IMR-90 (cell line): ENCODE measurements around the gene TRMT1. TPM values are rescaled to one million over a fixed set of nuclear protein-coding genes. Genes with fewer than 3 reads are reported as not detected.

Source experiments
- ATAC-seq: fragments of 200-7000 bp; cut with Tn5 transposase; 2 replicates; pipeline ENCODE4 v1.9.1; 2020; ENCODE audit warnings: low read depth, mild to moderate bottlenecking, moderate library complexity
- BruUV-seq: library from RNA; stranded (reverse); fragments of 400-500 nt; replicated peaks from 2 replicates; lab custom pipeline; 2021; lab: Mats Ljungman, UMichigan
- CTCF ChIA-PET: fragments of 300-600 bp; formaldehyde crosslinking; extraction: SDS; loops from one replicate; lab custom pipeline; 2021; ENCODE audit warnings: antibody characterized with exemption; lab: Yijun Ruan, JAX
- POLR2A ChIA-PET: fragments of 300-600 bp; sonication (Branson Sonifier 250); formaldehyde crosslinking; loops from one replicate; lab custom pipeline; 2022; ENCODE audit warnings: antibody characterized with exemption; ENCODE audit not compliant: unreplicated experiment; lab: Charles Lee
- DNase-seq: peaks from one replicate; pipeline ENCODE4 v3.0.0; 2013
- H2AFZ ChIP-seq: replicated peaks from 2 replicates; pipeline ENCODE3; 2013; ENCODE audit warnings: low read length, mild to moderate bottlenecking; ENCODE audit not compliant: poor library complexity
- H2AK5ac ChIP-seq: 2 replicates; pipeline ENCODE4 v1.6.1; 2013; ENCODE audit warnings: low read depth, low read length, inconsistent platforms
- H2AK9ac ChIP-seq: replicated peaks from 2 replicates; pipeline ENCODE3; 2013; ENCODE audit warnings: mild to moderate bottlenecking, low read depth, low read length, moderate library complexity; ENCODE audit not compliant: poor library complexity
- H2BK120ac ChIP-seq: 2 replicates; pipeline ENCODE4 v1.6.1; 2013; ENCODE audit warnings: low read depth, low read length, inconsistent platforms
- H2BK15ac ChIP-seq: 3 replicates; pipeline ENCODE4 v1.6.1; 2013; ENCODE audit warnings: low read depth, low read length, inconsistent platforms
- H2BK20ac ChIP-seq: 2 replicates; pipeline ENCODE4 v1.6.1; 2013; ENCODE audit warnings: low read depth, mild to moderate bottlenecking, inconsistent platforms, low read length, moderate library complexity
- H2BK5ac ChIP-seq: 2 replicates; pipeline ENCODE4 v1.6.1; 2013; ENCODE audit warnings: mild to moderate bottlenecking, low read depth, low read length, inconsistent platforms; ENCODE audit not compliant: poor library complexity, severe bottlenecking
- H3K14ac ChIP-seq: replicated peaks from 2 replicates; pipeline ENCODE4 v1.6.1; 2013; ENCODE audit warnings: low read depth, low read length, inconsistent platforms
- H3K18ac ChIP-seq: 2 replicates; pipeline ENCODE4 v1.6.1; 2013; ENCODE audit warnings: low read depth, low read length, control low read depth
- H3K23ac ChIP-seq: 2 replicates; pipeline ENCODE4 v1.6.1; 2013; ENCODE audit warnings: low read depth, low read length, inconsistent platforms
- H3K27ac ChIP-seq: 2 replicates; pipeline ENCODE4 v1.5.1; 2013; ENCODE audit warnings: mild to moderate bottlenecking, control low read depth, low read length; ENCODE audit not compliant: insufficient read depth
- H3K27me3 ChIP-seq: 2 replicates; pipeline ENCODE4 v1.6.1; 2013; ENCODE audit warnings: low read length; ENCODE audit not compliant: control insufficient read depth, insufficient read depth
- H3K36me3 ChIP-seq: 2 replicates; pipeline ENCODE4 v1.6.1; 2013; ENCODE audit warnings: low read length, mixed read lengths; ENCODE audit not compliant: control insufficient read depth, insufficient read depth
- H3K4ac ChIP-seq: 2 replicates; pipeline ENCODE4 v1.6.1; 2013; ENCODE audit warnings: low read depth, low read length, inconsistent platforms
- H3K4me1 ChIP-seq: 2 replicates; pipeline ENCODE4 v1.6.1; 2013; ENCODE audit warnings: low read length, mixed read lengths; ENCODE audit not compliant: control insufficient read depth, insufficient read depth
- H3K4me2 ChIP-seq: 2 replicates; pipeline ENCODE4 v1.6.1; 2013; ENCODE audit warnings: low read depth, mild to moderate bottlenecking, control low read depth, low read length, moderate library complexity
- H3K4me3 ChIP-seq: 2 replicates; pipeline ENCODE4 v1.5.1; 2013; ENCODE audit warnings: low read depth, mild to moderate bottlenecking, control low read depth, low read length, moderate library complexity; ENCODE audit not compliant: insufficient read depth
- H3K56ac ChIP-seq: 2 replicates; pipeline ENCODE4 v1.6.1; 2013; ENCODE audit warnings: low read length, inconsistent platforms; ENCODE audit not compliant: insufficient read depth; ENCODE audit errors: extremely low read depth
- H3K79me1 ChIP-seq, 2 experiments: 2 replicates each; pipeline ENCODE4 v1.6.1; 2013; ENCODE audit warnings: low read length in 2 of 2, inconsistent platforms in 1 of 2, low read depth in 1 of 2
- H3K9ac ChIP-seq: 2 replicates; pipeline ENCODE4 v1.6.1; 2013; ENCODE audit warnings: low read depth, low read length, control low read depth
- H3K9me1 ChIP-seq: 2 replicates; pipeline ENCODE4 v1.6.1; 2013; ENCODE audit warnings: low read length, inconsistent platforms; ENCODE audit not compliant: insufficient read depth
- H3K9me3 ChIP-seq: 2 replicates; pipeline ENCODE4 v1.6.1; 2013; ENCODE audit warnings: low read length; ENCODE audit not compliant: control insufficient read depth, insufficient read depth
- H4K20me1 ChIP-seq: 2 replicates; pipeline ENCODE4 v1.6.1; 2013; ENCODE audit warnings: low read length, inconsistent platforms; ENCODE audit not compliant: insufficient read depth
- H4K5ac ChIP-seq: 2 replicates; pipeline ENCODE4 v1.6.1; 2013; ENCODE audit warnings: mild to moderate bottlenecking, low read depth, low read length, control low read depth
- H4K8ac ChIP-seq, 2 experiments: 2 replicates each; pipeline ENCODE4 v1.6.1; 2013; ENCODE audit warnings: low read depth in 2 of 2, low read length in 2 of 2, control low read depth in 1 of 2, inconsistent platforms in 1 of 2
- H4K91ac ChIP-seq: 2 replicates; pipeline ENCODE4 v1.6.1; 2013; ENCODE audit warnings: low read depth, low read length, inconsistent platforms; ENCODE audit not compliant: insufficient read depth
- CHD1 ChIP-seq: IDR thresholded peaks from 2 replicates; pipeline ENCODE4 v1.6.1; 2012; ENCODE audit warnings: low read depth, low read length, improper control_type of control experiment
- MAFK ChIP-seq: IDR thresholded peaks from 2 replicates; pipeline ENCODE4 v1.6.1; 2012; ENCODE audit warnings: low read depth, low read length, improper control_type of control experiment
- NFE2L2 ChIP-seq: fragments of 150-350 bp; IDR thresholded peaks from 2 replicates; pipeline ENCODE4 v1.6.1; 2016; ENCODE audit warnings: low read depth, mild to moderate bottlenecking, low read length
- RFX5 ChIP-seq: IDR thresholded peaks from 2 replicates; pipeline ENCODE4 v1.8.0; 2012; ENCODE audit warnings: low read depth, mild to moderate bottlenecking, low read length, moderate library complexity
- USF2 ChIP-seq: fragments of 150-350 bp; IDR thresholded peaks from 2 replicates; pipeline ENCODE4 v1.6.1; 2017; ENCODE audit warnings: mild to moderate bottlenecking, antibody characterized with exemption, low read length, low read depth
- WGBS, 2 experiments: methylation state at CpG; one replicate each; pipeline versions ENCODE4 v1.1.5 to v1.1.7; 2013; ENCODE audit warnings: missing lambda C conversion rate in 2 of 2; ENCODE audit not compliant: insufficient read length in 1 of 2; ENCODE audit errors: extremely low coverage in 2 of 2; 5-methylcytosine and 5-hydroxymethylcytosine counted together
- dilution Hi-C: fragments of 300-500 bp; cut with HindIII; formaldehyde crosslinking; loops from one replicate; pipeline ENCODE4 v1.14.3; 2018; ENCODE audit warnings: low sequenced_read_pairs; ENCODE audit not compliant: unreplicated experiment
- in situ Hi-C: fragments of 300-500 bp; cut with MboI; formaldehyde crosslinking; loops from 3 replicates; pipeline ENCODE4 v1.14.3; 2019; ENCODE audit warnings: low sequenced_read_pairs, inconsistent platforms, mixed read lengths
- intact Hi-C: fragments of 100-400 bp; cut with micrococcal nuclease; formaldehyde crosslinking; loops from 2 replicates; pipeline ENCODE4 v1.10.0; 2022
- polyA plus RNA-seq, 3 experiments: library from polyadenylated mRNA; depleted of rRNA; stranded (reverse); fragments of >200 nt; gene quantifications; 2 replicates each; pipeline ENCODE4 v1.2.3, GENCODE V29; 2012; ENCODE audit warnings: low replicate concordance in 1 of 3
- total RNA-seq: library from RNA; depleted of rRNA; stranded (reverse); fragments of >200 nt; gene quantifications from 2 replicates; pipeline ENCODE4 v1.2.3, GENCODE V29; 2012

Gene TRMT1
- total and polyA plus RNA-seq, 2 of the 4 experiments (the other 2 are of a cell fraction): 28.3 to 56.0 TPM

DNA sequence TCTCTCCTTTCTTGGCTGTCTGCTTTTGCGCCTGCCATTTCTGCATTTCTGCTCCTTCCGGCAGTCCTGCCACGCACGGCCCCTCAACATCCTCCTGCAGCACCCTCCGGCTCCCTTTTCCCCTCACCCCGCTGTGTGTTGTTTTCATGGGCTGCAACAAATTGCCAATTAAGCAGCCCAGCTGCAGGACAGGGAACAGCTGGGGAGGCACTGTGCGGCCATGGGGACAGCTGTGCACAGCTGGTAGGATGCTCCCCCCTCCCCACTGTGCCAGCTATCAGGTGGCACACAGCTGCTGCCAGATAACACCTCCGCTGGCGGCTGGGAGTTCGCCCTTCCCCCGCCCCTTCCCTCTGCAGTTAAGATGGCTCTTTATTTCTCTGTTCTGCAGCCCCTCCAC, 39.3 kb downstream of the TRMT1 start:
- in situ Hi-C loops: no loop called here
- Histone ChIP-seq H3K18ac (no peak overlapping the region), H4K20me1 (peaks cover 9% of the 10 kb centered on the region), H3K9ac (no peak overlapping the region), H3K4ac (no peak overlapping the region), H4K8ac (no peak overlapping the region), H3K27me3 (no peaks in the 10 kb centered on the region), H3K36me3 (peaks cover 54% of the 10 kb centered on the region), H3K56ac (no peak overlapping the region), H3K4me1 (peaks cover 34% of the 10 kb centered on the region), H3K4me2 (no peak overlapping the region), H2BK15ac (no peak overlapping the region), H4K5ac (no peak overlapping the region), H3K9me1 (peaks cover 4% of the 10 kb centered on the region), H3K4me3 (no peak overlapping the region), H3K27ac (no peak overlapping the region), H2AFZ (no peak overlapping the region), H2AK9ac (peak overlapping the region; percentile 6), H2BK5ac (no peak overlapping the region), H2BK120ac (no peak overlapping the region), H3K79me1 (peaks cover 0 to 33% of the 10 kb centered on the region in 2 experiments; a peak in 3 of 4 replicates), H4K91ac (no peak overlapping the region), H3K14ac (no peak overlapping the region), H3K9me3 (no peaks in the 10 kb centered on the region), H3K23ac (no peak overlapping the region), H2BK20ac (no peak overlapping the region), H2AK5ac (no peak overlapping the region; the same call in 1 of the 2 replicates)
- ChIA-PET CTCF (no interaction called here), POLR2A (no interaction called here)
- intact Hi-C loops: no loop called here
- DNase-seq (no peak), ATAC-seq (no peak)
- dilution Hi-C loops: no loop called here
- no TSS peak for BruUV-seq
- 55% methylated on average over 9 of the region's 11 CpGs; no CpG with 5 or more reads in 1 of the 2 experiments for WGBS, 2 experiments
- no peak for TF ChIP-seq USF2
- TF ChIP-seq CHD1: no peak
- TF ChIP-seq RFX5: no peak
- TF ChIP-seq NFE2L2: no peak
- no peak for TF ChIP-seq MAFK
